GM12878 (cell line): ENCODE measurements around the gene IRS2.

Experiments used
- CBX3 ChIP-seq: fragments of 200-600 bp; sonication (generic); IDR thresholded peaks from 2 replicates; pipeline ENCODE4 v1.6.1; 2016; ENCODE audit warnings: low read depth, borderline replicate concordance
- CREB1 ChIP-seq: IDR thresholded peaks from 2 replicates; pipeline ENCODE4 v1.6.1; 2012; ENCODE audit warnings: low read depth, mild to moderate bottlenecking, inconsistent platforms
- SUZ12 ChIP-seq: fragments of 200-600 bp; sonication (generic); IDR thresholded peaks from one replicate; pipeline ENCODE4 v1.6.1; 2018; ENCODE audit warnings: antibody characterized with exemption, mild to moderate bottlenecking; ENCODE audit not compliant: unreplicated experiment
- TF ChIP-seq, protein P1 (sequence below), 3 experiments: IDR thresholded peaks in 2 of 3; conservative IDR thresholded peaks in 1 of 3; 2 replicates each; pipeline ENCODE4 v1.5.1; 2011; ENCODE audit warnings: low read depth in 3 of 3, low read length in 3 of 3, mild to moderate bottlenecking in 3 of 3, control low read depth in 2 of 3, moderate library complexity in 2 of 3, inconsistent platforms in 1 of 3, mixed read lengths in 1 of 3; ENCODE audit not compliant: control insufficient read depth in 2 of 3, insufficient read depth in 1 of 3; ENCODE audit errors: extremely low read depth in 1 of 3

DNA sequence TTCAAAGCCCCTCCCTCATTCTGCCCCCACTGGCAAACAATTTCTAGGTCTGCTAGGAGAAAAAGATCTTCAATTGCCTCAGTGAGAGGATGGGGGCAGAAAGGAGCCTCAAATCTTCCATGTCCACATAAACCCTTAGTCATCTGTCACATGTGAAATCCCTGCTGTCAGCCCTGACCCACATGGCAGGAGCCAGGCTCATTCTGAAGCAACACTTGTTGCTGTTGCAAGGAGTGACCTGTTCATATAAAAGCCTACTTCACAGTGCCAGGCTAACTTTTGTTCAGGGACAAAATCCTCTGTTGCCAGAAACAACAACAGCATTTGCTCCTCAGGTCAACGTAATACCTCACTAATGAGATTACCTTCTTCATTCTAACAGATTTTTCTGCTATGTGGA lies 70.5 kb downstream of the IRS2 start:
- no peak for TF ChIP-seq SUZ12
- TF ChIP-seq, protein P1, sequence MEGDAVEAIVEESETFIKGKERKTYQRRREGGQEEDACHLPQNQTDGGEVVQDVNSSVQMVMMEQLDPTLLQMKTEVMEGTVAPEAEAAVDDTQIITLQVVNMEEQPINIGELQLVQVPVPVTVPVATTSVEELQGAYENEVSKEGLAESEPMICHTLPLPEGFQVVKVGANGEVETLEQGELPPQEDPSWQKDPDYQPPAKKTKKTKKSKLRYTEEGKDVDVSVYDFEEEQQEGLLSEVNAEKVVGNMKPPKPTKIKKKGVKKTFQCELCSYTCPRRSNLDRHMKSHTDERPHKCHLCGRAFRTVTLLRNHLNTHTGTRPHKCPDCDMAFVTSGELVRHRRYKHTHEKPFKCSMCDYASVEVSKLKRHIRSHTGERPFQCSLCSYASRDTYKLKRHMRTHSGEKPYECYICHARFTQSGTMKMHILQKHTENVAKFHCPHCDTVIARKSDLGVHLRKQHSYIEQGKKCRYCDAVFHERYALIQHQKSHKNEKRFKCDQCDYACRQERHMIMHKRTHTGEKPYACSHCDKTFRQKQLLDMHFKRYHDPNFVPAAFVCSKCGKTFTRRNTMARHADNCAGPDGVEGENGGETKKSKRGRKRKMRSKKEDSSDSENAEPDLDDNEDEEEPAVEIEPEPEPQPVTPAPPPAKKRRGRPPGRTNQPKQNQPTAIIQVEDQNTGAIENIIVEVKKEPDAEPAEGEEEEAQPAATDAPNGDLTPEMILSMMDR (IDR thresholded peaks at IDR 0.05 in 2 of 3, conservative IDR thresholded peaks at IDR 0.05 in 1 of 3; ENCODE audit: control insufficient read depth in 2 of 3, extremely low read depth in 1 of 3, insufficient read depth in 1 of 3, low read depth in 3 of 3, low read length in 3 of 3): no peak
- no peak for TF ChIP-seq CBX3
- no peak for TF ChIP-seq CREB1
